GM15510 (cell line): Measurements from ENCODE around the gene SGSM2.

Experiments
- POLR2A ChIP-seq: IDR thresholded peaks from 3 replicates; pipeline ENCODE4 v1.6.1; 2011; ENCODE audit warnings: borderline replicate concordance; ENCODE audit not compliant: insufficient read length; ENCODE audit errors: extremely low read depth

Gene SGSM2

DNA sequence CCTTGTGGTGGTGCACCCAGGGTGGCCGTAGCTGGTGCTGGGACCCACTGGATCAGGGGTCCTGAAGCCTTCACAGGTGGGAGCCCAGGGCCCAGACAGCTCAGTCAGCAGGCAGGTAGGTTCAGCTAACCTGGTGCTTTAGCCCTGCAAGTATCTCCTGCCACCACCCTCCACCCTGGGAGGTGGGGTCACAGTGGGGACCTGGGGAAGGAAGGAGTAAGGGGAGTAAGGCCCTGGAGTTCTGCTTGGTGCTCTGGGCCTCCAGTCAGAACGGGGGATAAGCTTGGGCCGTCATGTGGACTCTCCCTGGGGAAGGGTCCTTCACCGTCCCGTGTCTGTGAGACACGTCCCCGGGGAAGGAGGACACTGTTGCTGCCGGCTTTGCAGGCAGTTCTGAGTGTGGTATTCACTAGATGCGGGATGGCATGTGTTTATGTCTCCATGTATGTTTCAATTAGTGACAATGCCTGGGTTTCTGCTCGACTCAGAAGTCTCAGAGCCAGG, 20.7 kb downstream of the SGSM2 start:
- no peak for TF ChIP-seq POLR2A

DNA sequence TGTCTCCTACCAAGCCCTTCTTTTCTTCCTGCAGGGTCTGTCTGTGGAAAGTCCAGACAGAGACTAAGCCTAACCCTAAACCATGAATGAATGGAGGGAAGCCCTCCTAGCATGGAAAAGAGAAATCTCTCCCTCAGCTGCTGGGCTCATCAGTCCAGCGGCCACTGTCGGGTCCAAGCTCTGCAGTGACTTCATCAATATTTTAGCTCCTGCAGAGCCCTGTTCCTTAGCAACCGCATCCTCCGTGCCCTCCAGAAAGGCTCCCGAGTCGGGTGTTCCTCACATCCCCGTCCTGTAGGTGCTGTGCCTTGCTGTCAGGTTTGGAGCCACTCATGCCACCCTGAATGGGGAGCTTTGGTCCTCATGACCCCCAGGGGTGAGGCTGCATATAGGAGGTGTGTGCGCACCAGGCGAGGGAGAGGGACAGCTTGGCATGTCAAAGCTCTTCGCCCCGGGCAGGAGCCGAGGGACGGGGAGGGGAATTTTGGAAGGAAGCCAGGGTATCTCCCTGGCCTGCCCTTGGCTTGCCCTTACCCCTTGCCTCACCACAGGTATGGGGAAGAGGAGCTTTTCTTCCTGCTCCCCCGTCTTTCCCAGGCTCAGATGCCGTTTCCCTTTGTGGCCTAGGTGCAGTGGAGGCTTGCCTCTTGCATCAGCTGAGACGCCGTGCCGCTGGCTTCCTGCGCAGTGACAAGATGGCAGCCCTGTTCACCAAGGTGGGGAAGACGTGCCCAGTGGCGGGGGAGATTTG, 23.9 kb downstream of the SGSM2 start:
- TF ChIP-seq POLR2A, result no peak

DNA sequence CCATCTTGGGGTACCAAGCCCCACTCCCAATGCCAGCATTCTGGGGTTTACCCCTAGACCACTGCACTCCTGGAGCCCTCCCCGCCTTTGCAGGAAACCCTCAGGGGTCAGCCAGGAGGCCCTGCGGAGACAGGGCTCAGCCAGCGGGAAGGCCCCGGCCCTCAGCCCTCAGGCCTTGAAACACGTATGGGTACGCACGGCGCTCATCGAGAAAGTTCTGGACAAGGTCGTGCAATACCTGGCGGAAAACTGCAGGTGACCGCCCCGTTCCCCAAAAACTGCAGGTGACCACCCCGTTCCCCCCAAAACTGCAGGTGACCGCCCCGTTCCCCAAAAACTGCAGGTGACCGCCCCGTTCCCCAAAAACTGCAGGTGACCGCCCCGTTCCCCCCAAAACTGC, 24.7 kb downstream of the SGSM2 start:
- TF ChIP-seq POLR2A, result no peak

DNA sequence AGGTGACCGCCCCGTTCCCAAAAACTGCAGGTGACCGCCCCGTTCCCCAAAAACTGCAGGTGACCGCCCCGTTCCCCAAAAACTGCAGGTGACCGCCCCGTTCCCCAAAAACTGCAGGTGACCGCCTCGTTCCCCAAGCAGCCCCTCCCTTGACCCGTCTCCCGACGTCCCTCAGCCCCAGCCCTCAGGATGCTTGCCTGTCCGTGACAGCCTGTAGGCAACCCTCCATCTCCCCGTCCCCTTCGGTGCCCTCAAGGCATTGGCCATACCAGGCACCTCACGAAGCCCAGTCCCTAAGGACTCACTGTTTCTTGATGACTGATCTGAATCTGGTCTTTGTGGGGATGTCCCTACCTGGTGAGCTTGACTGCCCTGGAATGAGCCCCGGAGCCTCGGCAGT, 25.1 kb downstream of the SGSM2 start:
- no peak for TF ChIP-seq POLR2A

DNA sequence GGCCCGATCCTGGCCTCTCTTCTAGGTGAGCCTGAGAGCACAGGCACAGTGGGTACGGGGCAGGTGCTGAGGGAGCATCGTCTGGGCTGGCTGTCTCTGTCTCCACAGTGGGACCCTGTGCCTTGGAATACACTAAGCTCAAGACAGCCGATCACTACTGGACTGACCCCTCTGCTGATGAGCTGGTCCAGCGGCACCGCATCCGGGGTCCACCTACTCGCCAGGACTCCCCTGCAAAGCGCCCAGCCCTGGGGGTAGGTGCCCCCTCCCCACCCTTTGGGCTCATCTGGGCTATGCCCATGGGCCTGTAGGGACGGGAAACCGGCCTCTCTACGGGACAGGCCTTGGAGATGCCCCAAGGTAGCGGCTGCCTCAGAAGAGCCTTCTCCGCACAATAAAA, 25.6 kb downstream of the SGSM2 start:
- no peak for TF ChIP-seq POLR2A

DNA sequence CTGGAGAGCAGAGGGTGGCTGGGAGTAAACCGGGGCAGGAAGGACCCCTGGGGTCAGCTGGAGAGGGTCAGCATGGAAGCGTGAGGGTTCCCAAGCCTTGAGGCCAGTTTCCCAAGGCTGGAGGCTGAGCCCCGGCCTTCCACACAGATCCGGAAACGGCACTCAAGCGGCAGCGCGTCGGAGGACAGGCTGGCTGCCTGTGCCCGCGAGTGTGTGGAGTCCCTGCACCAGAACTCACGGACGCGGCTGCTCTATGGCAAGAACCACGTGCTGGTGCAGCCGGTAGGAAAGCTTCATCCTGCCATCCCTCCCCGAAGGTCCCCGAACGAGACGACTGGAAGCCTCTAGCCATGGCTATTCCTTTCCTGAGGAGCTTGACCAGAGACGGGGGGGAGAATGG, 26.0 kb downstream of the SGSM2 start:
- no peak for TF ChIP-seq POLR2A

DNA sequence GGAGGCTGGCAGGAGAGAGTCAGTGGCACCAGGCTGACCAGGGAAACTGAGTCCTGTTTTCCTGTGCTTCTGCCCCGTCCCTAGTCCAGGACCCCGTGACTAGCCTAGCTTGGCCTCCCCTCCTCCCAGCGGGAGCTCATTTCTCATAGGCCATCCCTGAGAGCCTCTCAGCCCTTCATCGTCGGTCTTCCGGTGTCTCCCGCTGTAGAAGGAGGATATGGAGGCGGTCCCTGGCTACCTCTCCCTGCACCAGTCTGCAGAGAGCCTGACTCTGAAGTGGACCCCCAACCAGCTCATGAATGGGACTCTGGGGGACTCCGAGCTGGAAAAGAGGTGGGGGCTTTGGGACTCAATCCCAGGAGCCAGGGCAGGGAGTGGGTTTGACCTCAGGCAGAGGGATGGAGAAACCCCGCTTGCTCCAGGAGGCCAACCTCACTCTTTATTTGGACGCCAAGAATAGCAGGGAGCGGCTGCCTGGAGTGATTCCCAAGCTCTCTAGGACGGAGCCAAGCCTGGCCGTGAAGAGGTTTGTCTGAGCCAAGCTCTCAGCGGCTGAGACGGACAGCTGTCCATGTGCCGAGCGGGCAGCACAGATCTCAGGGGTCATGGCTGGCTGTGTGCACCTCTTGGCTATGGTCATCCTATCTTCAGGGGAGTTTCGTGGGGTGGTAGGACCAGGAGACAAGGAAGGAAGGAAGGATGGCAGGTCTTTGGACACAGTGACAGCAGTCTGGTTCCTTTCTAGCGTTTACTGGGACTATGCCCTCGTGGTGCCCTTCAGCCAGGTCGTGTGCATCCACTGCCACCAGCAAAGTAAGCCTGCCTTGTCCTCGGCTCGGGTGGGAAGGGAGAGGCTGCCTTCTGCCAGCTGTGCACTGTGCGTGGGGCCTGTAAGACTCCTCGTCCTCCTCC, 26.8 kb downstream of the SGSM2 start:
- no peak for TF ChIP-seq POLR2A

DNA sequence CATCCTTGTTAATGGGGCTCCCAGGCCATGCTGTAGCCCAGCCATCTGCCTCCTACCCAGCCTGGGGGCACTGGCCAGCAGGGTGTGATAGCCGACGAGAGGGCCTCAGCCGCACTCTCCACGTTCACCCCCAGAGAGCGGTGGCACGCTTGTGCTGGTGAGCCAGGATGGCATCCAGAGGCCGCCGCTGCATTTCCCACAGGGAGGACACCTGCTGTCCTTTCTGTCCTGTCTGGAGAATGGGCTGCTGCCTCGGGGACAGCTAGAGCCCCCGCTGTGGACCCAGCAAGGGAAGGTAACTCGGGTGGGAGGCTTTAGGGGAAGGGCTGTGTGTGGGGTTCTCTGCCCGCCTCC, 27.4 kb downstream of the SGSM2 start:
- TF ChIP-seq POLR2A, result no peak

DNA sequence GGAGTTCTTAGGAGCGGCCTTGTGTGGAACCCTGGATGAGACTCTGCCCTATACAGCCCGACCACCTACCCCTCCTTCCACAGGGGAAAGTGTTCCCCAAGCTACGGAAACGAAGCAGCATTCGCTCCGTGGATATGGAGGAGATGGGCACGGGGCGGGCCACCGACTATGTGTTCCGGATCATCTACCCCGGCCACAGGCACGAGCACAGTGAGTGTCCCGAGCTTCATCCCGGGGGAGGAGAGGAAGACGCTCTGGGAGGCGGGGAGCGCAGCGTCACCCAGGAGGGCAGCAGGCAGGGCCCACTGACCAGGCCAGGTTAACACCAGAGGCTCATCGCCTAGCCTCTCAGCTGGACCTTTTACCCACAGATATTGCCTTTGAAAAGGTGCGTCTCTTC, 27.8 kb downstream of the SGSM2 start:
- TF ChIP-seq POLR2A, result no peak

DNA sequence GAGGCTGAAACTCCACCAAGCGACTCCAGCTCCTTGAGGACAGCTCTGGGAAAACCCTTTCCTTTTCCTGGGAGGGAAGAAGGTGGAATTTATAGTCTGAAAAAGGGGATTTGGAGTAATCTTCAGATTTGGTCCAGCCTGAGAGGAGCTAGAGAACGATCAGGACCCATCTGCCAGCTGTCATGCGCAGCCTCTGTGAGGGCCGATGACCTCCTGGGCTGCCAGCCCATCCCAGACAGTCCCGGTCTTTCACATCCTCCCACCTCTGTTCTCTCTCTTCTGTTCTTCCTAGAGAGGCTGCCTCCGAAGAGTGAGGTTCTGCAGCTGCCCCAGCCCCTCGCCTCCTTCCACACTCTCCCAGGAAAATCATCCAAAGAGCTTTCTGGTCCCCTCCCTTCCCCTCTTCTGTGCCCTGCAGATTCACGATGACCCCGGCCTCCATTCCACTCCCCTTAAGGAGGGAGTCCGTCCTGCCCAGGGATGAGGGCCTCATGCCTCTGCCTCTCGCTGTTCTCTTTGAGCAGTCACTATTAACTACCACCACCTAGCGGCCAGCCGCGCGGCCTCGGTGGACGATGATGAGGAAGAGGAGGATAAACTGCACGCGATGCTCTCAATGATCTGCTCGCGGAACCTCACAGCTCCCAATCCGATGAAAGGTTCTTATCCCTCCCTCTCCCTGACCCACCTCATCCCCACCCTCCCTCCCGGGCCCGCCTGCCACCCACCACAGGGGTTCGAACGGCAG, 29.6 kb downstream of the SGSM2 start:
- no peak for TF ChIP-seq POLR2A

DNA sequence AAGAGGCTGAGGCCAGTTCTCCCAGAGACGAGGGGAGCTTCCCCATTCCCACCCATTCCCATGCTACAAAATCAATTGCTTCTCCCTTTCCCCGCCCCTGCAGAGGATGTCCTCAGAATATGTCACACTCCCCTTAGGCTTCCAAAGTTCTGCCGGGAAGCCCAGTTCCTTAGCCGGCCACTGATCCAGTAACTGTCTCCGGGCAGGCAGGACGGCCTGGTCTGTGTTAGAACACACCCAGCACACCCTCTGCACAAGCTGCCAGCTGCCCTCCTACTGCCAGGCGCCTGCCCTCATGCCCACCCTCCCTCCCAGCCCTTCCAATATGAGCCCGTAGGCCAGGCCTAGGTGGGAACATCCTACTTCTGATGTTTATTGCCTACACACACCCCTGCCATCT, 31.1 kb downstream of the SGSM2 start:
- TF ChIP-seq POLR2A, result no peak

DNA sequence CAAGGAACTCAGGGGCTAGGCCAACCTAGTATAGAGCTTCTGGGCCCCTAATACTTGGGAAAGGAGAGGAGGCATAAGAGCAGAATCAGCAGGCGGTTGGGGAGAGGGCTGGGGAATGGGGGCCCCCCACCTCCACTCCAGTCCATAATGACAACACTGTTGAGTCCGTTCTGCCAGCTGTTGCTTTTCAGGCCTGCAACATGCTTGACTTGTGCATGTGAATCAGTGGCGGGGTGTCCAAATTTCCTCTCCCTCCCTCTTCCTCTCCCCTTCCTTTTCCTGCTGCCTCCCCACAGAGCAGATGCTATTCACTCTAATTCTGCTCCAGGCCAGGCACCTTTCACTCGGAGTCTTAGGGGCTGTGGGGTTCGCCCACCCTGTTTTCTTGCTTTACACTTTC, 31.7 kb downstream of the SGSM2 start:
- TF ChIP-seq POLR2A, result no peak

DNA sequence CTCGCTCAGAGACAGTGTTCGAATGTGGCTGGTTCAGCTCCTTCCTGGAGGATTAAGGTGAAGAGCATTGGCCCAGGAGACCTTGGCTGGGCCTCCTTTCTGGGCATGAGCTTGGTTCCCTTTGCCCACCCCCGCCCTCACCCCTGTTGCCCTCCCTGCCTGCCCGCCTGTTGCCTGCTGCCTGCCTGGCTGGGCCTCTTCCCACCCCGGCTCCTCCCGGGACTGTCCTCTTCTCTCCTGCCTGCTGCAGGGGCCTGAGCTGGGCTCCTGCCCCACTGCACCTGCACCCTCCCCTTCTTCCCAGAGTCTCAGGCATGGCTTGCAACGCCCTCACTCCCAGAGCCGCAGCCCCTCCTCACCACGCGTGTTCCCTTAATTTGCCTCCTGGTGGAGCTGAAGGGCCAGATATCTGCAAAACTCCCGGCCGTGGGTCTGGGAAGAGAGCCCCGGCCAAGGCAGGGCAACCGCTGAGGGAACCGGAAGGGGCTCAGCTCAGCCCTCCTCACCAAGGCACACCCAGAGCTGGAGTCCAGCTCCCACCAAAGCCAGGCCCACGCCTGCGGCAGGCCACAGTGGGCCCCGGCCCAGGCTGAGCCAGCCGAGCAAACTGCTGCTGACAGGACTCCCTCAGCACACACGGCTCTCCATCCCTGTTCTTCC, 32.4 kb downstream of the SGSM2 start:
- no peak for TF ChIP-seq POLR2A

DNA sequence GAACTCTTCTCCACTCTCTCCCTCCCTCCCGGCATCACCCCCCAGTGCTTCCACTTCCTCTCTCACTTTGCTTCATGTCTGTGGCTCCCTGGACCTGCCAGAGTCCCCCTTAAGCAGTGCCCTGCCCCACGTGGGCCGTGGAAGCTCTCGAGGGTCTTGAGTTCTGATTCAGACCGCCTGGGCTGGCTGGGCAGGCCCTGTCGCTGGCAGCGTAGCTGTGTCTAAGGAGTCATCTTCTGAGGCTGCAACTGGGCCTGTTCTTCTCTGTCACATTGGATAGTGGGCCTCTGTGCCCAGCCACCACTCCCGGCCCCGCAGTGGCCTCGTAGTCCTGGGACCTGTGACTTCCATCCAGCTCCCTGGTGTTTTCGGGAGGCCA, 32.9 kb downstream of the SGSM2 start:
- no peak for TF ChIP-seq POLR2A

DNA sequence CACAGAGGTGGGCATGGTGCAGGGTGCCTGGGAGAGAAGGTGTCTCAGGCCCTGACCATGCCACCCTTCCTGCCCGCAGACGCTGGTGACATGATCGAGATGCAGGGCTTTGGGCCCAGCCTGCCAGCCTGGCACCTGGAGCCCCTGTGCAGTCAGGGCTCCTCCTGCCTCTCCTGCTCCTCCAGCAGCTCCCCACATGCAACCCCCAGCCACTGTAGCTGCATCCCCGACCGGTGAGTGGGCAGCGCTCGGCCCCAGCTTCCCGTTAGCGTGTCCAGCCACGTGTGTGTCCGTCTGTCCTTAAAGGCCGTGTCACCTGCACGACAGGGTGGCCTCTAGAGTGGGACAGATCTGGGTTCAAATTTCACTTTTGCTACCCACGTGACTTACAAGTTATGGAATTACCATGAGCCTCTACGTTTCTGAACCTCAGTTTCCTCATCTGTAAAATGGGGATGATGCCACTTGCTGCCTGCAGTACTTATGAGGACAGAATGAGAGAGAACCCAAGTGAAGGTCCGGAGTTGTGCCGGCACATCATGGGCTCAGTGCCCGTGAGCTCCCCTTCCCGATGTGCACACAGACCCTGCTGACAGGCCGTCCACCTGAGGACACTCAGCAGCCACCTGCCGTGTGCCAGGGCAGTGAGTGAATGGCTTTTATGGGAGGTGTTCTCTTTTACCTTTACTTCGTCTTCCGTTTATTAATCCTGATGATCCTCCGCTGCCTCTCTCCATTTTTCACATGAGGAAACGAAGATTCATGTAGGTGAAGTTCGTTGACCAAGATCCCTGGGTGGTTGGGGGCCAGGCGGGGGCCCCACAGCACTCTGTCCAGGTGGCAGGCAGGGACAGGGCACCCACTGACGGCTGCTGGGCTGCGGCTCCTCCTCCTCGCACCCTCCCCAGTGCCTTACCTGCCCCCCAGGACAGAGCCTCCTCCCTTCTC, 34.2 kb downstream of the SGSM2 start:
- TF ChIP-seq POLR2A, result no peak

DNA sequence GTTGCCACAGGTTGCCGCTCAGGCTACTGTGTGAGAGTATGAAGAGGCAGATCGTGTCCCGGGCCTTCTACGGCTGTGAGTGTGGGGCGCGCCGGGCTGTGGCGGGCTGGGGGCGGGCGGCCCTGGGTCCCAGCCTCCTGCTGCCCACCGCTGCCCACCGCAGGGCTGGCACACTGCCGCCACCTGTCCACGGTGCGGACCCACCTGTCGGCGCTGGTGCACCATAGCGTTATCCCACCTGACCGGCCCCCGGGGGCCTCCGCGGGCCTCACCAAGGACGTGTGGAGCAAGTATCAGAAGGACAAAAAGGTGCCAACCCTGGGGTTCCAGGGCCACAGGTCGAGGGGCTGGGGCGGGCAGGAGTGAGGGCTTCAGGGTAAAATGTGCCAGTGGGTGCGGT, 34.9 kb downstream of the SGSM2 start:
- TF ChIP-seq POLR2A, result no peak
